22Rv1 (cell line): ENCODE measurements around the gene CETN2.

ENCODE experiments used
- ZFX ChIP-seq: fragments of 450-650 bp; IDR thresholded peaks from 2 replicates; pipeline ENCODE4 v1.6.1; 2017; ENCODE audit warnings: antibody characterized with exemption, borderline replicate concordance
- TF ChIP-seq, protein P1 (sequence below): fragments of 450-650 bp; IDR thresholded peaks from 2 replicates; pipeline ENCODE4 v1.5.1; 2017; ENCODE audit warnings: mild to moderate bottlenecking

DNA sequence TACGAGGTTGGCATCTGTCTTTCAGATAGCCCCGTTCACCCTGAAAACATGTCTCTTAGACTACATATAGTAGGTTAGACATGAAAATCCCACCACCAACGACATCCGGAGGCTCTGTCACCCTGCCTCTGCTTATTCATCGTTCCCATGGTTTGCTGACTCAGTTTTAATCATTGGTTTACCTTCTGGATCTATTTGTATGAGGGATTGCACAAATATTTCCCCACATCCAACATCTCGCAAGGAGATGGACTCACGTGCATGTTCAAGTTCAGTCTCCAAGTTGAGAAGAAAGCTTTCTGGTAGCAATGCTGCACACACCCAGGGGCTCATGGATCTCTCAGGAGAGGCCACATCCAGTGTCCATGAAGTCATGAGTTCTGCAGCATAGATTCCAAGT, 10.8 kb downstream of the CETN2 start:
- TF ChIP-seq, protein P1, sequence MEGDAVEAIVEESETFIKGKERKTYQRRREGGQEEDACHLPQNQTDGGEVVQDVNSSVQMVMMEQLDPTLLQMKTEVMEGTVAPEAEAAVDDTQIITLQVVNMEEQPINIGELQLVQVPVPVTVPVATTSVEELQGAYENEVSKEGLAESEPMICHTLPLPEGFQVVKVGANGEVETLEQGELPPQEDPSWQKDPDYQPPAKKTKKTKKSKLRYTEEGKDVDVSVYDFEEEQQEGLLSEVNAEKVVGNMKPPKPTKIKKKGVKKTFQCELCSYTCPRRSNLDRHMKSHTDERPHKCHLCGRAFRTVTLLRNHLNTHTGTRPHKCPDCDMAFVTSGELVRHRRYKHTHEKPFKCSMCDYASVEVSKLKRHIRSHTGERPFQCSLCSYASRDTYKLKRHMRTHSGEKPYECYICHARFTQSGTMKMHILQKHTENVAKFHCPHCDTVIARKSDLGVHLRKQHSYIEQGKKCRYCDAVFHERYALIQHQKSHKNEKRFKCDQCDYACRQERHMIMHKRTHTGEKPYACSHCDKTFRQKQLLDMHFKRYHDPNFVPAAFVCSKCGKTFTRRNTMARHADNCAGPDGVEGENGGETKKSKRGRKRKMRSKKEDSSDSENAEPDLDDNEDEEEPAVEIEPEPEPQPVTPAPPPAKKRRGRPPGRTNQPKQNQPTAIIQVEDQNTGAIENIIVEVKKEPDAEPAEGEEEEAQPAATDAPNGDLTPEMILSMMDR: no peak
- TF ChIP-seq ZFX: no peak
